Esophagus squamous epithelium (tissue), 5 donors: ENCODE results near the gene GPR183. TPM values are rescaled to one million over a fixed set of nuclear protein-coding genes. Genes with fewer than 3 reads are reported as not detected.

Experiments used
- DNase-seq: peaks from one replicate; lab custom pipeline; 2025; lab: John Stamatoyannopoulos, UW
- H3K27ac ChIP-seq, 4 donors: fragments of 200-600 bp; sonication (generic); one replicate each; pipeline ENCODE4 v1.5.1; 2016 to 2019; ENCODE audit warnings: mild to moderate bottlenecking in 1 of 4
- H3K27me3 ChIP-seq, 4 donors: fragments of 200-600 bp; sonication (generic); 1 replicate in 3 of 4; 2 replicates in 1 of 4; pipeline versions ENCODE4 v1.5.1 to v1.6.0; 2017 to 2021; ENCODE audit warnings: antibody characterized with exemption in 1 of 4
- H3K36me3 ChIP-seq, 3 donors: fragments of 200-600 bp; sonication (generic); one replicate each; pipeline ENCODE4 v1.5.1; 2016 to 2019
- H3K4me1 ChIP-seq, 3 donors: fragments of 200-600 bp; sonication (generic); one replicate each; pipeline ENCODE4 v1.5.1; 2017 to 2019
- H3K4me3 ChIP-seq, 4 donors: fragments of 200-600 bp; sonication (generic); 1 replicate in 3 of 4; 2 replicates in 1 of 4; pipeline ENCODE4 v1.5.1; 2016 to 2019; ENCODE audit warnings: mild to moderate bottlenecking in 2 of 4, moderate library complexity in 1 of 4
- H3K9me3 ChIP-seq, 3 donors: fragments of 200-600 bp; sonication (generic); one replicate each; pipeline ENCODE4 v1.5.1; 2016 to 2019
- CTCF ChIP-seq, 6 experiments: fragments of 450-650 bp in 4 of 6; fragments of 200-600 bp in 2 of 6; sonication (generic) in 2 of 6; IDR thresholded peaks; one replicate each; pipeline ENCODE4 v1.5.1; 2016 to 2019; ENCODE audit warnings: antibody characterized with exemption in 6 of 6, mild to moderate bottlenecking in 4 of 6, moderate library complexity in 4 of 6
- POLR2A ChIP-seq, 4 donors: fragments of 450-650 bp; IDR thresholded peaks; one replicate each; pipeline ENCODE4 v1.6.1; 2017; ENCODE audit warnings: antibody characterized with exemption in 4 of 4, mild to moderate bottlenecking in 4 of 4, moderate library complexity in 3 of 4
- WGBS, 2 donors: methylation state at CpG; one replicate each; pipeline ENCODE4 v1.1.5; 2018; 5-methylcytosine and 5-hydroxymethylcytosine counted together
- intact Hi-C: fragments of 100-400 bp; cut with DNase I; formaldehyde crosslinking; loops from one replicate; pipeline ENCODE4 v1.15.0; 2022
- total RNA-seq, 4 donors: library from RNA; depleted of rRNA; stranded (reverse); fragments of >200 nt; gene quantifications; one replicate each; pipeline ENCODE4 v1.1.0, GENCODE V29; 2016
- donor health status: DM: yes; HTN: yes; CAD: no.

The GPR183 gene
- total RNA-seq, 4 donors from 2014 or later: 0.53 to 9.5 (median 3.2) TPM

GRCh38 chr13:99263126-99263785 is 43.9 kb downstream of the GPR183 start:
- Histone ChIP-seq H3K27me3 (no peaks in the 10 kb centered on the region), H3K9me3 (no peaks in the 10 kb centered on the region), H3K4me1 (peaks cover 0 to 10% (median 4%) of the 10 kb centered on the region in 3 donors), H3K27ac (no peak overlapping the region), H3K4me3 (no peak overlapping the region), H3K36me3 (peaks cover 0 to 42% (median 4%) of the 10 kb centered on the region in 3 donors)
- TF ChIP-seq CTCF (IDR thresholded peaks at IDR 0.05): no peak
- TF ChIP-seq POLR2A (IDR thresholded peaks at IDR 0.05): no peak
- intact Hi-C loops: no loop called here
- WGBS, 2 donors: 86 to 93% methylated on average over 7 of the region's 7 CpGs
- no peak for DNase-seq

- DNase-seq: no peak
- no peak for TF ChIP-seq CTCF (IDR thresholded peaks at IDR 0.05)
- TF ChIP-seq POLR2A (IDR thresholded peaks at IDR 0.05): no peak
- no peak overlapping the region for H3K4me3 ChIP-seq
- WGBS, 2 donors: 89% methylated on average over 1 of the region's 1 CpG; no CpG with 5 or more reads in 1 of the 2 donors
- intact Hi-C loops: no loop called here
- H3K9me3 ChIP-seq: no peaks in the 10 kb centered on the region
- peaks cover 0 to 10% (median 4%) of the 10 kb centered on the region in 3 donors for H3K4me1 ChIP-seq
- H3K36me3 ChIP-seq: peaks cover 0 to 44% (median 0%) of the 10 kb centered on the region in 3 donors
- no peak overlapping the region for H3K27ac ChIP-seq
- no peaks in the 10 kb centered on the region for H3K27me3 ChIP-seq
Observed at GRCh38 chr13:99261059-99261458, 46.1 kb downstream of the GPR183 start.

- TF ChIP-seq POLR2A (IDR thresholded peaks at IDR 0.05) (no peak), CTCF (IDR thresholded peaks at IDR 0.05) (no peak)
- DNase-seq: no peak
- Histone ChIP-seq H3K9me3 (no peaks in the 10 kb centered on the region), H3K36me3 (peaks cover 0 to 49% (median 0%) of the 10 kb centered on the region in 3 donors), H3K4me3 (no peak overlapping the region), H3K27me3 (no peaks in the 10 kb centered on the region), H3K4me1 (peaks cover 0 to 10% (median 4%) of the 10 kb centered on the region in 3 donors), H3K27ac (no peak overlapping the region)
- WGBS, 2 donors: 85 to 88% methylated on average over 5 of the region's 5 CpGs
- intact Hi-C loops: no loop called here
Observed at GRCh38 chr13:99260216-99260615, 47.0 kb downstream of the GPR183 start.

GRCh38 chr13:99258946-99259345 is 48.3 kb downstream of the GPR183 start:
- peaks cover 0 to 3% (median 2%) of the 10 kb centered on the region in 3 donors for H3K4me1 ChIP-seq
- peak overlapping the region in 1 of 4 donors; percentile 47 for H3K27ac ChIP-seq
- no peaks in the 10 kb centered on the region for H3K9me3 ChIP-seq
- WGBS, 2 donors: 65% methylated on average over 3 of the region's 3 CpGs
- no peaks in the 10 kb centered on the region for H3K27me3 ChIP-seq
- DNase-seq: no peak
- peaks cover 0 to 50% (median 0%) of the 10 kb centered on the region in 3 donors for H3K36me3 ChIP-seq
- no peak overlapping the region for H3K4me3 ChIP-seq
- TF ChIP-seq CTCF (IDR thresholded peaks at IDR 0.05) (no peak), POLR2A (IDR thresholded peaks at IDR 0.05) (no peak)
- intact Hi-C loops: no loop called here

- 42 to 67% methylated on average over 4 of the region's 4 CpGs for WGBS, 2 donors
- intact Hi-C loops: no loop called here
- Histone ChIP-seq H3K27me3 (no peaks in the 10 kb centered on the region), H3K27ac (peak within 1 kb of the TSS in 1 of 4 donors; percentile 47), H3K36me3 (peaks cover 0 to 50% (median 0%) of the 10 kb centered on the region in 3 donors), H3K4me1 (no peaks in the 10 kb centered on the region), H3K4me3 (peak within 1 kb of the TSS in 2 of 4 donors; percentile 1 to 31), H3K9me3 (no peaks in the 10 kb centered on the region)
- DNase-seq: no peak
- peak in 1 of 4 donors; percentile 58 for TF ChIP-seq POLR2A (IDR thresholded peaks at IDR 0.05)
- TF ChIP-seq CTCF (IDR thresholded peaks at IDR 0.05): no peak
Observed at GRCh38 chr13:99258210-99258860, 48.9 kb downstream of the GPR183 start, which contains the start of gene GPR18. TSS of gene GPR18 (minus strand) at chr13:99258379. CDS start at chr13:99255872, 2,507 bp downstream.
